ENCODE measurements around the gene KLHL17.
"Not testable (repeated sequence)": the region's sequence is repeated elsewhere in the genome, so short reads cannot be mapped to it uniquely, and the experiment has no call there.

Gene KLHL17

DNA sequence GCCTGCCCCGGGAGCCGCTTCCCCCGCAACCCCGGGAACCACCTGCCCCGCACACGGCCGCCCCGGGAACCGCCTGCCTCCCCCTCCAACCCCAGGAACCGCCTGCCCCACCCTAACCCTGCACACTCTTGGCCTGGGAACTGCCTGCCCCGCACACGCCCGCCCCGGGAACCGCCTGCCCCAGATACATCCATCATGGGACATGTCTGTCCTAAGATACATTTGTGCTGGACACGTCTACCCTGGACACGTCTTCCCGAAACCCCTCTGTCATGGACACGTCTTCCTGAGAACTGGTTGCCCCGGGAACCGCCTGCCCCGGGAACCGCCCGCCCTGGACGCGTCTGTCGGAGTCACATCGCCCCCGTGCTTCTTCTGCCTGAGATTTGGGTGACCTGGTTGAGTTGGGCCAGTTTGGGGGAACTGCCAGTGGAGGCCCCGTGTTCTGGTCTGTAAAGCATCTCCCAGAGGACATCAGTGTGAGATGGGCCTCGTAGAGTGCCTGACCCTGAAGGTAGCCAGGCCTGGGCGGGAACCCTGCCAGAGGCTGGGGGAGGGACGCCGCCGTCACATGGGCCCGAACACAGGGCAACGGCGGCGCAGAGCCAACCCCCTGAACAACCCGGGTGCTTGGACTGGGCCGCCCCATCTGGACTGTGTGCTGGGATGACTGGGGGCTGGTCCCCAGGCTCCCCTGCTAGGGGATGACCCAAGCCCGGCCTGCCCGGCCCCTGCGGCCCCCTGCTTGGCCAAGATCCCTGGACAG, 17.9 kb downstream of the KLHL17 start:
- TF ChIP-seq POLR2A (IDR thresholded peaks at IDR 0.05; ENCODE audit: low read length) (no peak), GATA1 (IDR thresholded peaks at IDR 0.05; ENCODE audit: low read depth, low read length) (no peak)
- no peak for DNase-seq

DNA sequence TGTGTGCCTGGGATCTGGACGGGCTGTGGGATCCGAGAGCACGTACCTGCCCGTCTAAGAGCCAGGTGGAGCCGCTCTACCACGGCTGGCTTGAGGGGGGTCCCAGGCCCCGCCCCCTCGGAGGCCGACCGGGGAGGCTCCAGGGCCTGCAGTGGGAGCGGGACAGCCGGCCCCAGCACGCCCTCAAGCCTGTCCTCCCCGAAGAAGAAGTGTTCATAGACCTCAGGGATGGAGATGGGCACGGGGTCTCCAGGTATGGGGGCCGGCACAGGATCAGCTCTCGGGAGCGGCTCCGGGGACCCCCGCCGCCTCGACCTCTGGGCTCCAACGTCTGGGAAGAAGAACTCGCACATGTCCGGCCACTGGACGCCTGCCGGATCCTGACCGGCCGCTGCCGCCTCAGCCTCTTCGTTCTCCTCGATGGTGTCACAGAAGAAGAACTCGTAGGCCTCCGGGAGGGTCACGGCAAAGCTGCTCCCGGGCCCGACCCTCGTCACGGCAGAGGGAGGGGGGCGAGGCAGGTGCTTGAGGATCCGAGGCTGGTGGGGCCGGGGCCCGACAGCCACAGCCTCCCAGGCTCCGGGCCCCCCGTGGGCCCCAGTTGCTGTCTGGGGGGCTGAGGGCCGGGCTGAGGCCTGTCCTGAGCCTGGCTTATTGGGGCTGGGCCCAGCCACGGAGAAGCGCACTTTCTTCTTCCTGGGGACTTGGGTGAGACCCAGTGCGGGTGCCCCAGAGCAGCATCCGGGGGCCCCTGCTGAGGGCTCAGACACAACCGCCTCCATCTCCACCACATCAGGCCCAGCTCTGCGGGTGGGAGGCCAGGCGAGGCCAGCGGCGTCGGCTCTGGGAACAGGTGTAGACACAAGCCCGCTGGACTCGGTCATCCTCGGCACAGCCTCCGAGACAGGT, 18.7 kb downstream of the KLHL17 start:
- no peak for DNase-seq
- TF ChIP-seq POLR2A (IDR thresholded peaks at IDR 0.05; ENCODE audit: low read length) = no peak
- TF ChIP-seq GATA1 (IDR thresholded peaks at IDR 0.05; ENCODE audit: low read depth, low read length) = no peak

- TF ChIP-seq GATA1 (IDR thresholded peaks at IDR 0.05; ENCODE audit: low read depth, low read length) (no peak), POLR2A (IDR thresholded peaks at IDR 0.05; ENCODE audit: low read length) (no peak)
- no peak for DNase-seq
Measured at GRCh38 chr1:979744-980072, 19.3 kb downstream of the KLHL17 start.

- no peak for TF ChIP-seq GATA1 (IDR thresholded peaks at IDR 0.05; ENCODE audit: low read depth, low read length)
- DNase-seq = no peak
Measured at GRCh38 chr1:980137-980571, 19.8 kb downstream of the KLHL17 start.

DNA sequence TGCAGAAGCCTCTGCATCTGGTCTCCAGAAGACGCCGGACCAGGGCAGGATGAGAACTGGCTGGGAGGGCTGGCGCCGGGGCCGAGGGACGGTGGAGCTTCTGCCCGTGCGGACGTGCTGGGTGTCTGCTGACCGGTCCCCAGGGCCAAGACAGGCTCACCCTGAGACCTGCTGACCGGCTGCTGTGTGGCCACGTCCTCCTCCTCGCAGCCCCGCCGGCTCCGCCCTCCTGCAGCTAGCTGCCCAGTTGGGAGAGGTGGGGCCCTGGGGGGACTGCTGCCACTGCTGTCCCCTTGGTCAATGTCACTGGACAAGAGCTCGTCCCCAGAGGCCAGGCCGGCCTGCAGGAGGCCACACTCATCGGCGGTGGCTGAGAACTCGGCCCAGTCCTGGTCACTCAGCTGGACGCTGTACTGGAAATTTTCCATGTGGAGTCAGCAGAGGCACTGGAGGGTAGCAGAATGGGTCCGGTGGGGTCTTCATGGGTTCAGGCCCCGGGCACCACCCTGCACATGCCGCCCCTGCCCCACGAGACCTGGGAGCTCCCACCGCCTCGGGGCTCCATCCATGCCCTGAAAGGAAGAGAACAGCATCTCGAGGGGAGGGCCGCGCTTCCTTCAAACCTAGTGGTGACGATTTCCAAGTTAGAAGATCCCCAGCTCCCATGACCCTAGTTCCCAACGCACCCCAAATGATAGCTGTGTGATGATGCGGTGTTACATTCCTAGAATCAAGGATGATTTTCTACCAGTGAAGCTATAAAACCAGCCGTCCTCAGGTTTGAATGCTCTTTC, 20.4 kb downstream of the KLHL17 start:
- TF ChIP-seq POLR2A (IDR thresholded peaks at IDR 0.05; ENCODE audit: low read length) (no peak), GATA1 (IDR thresholded peaks at IDR 0.05; ENCODE audit: low read depth, low read length) (no peak)
- DNase-seq = no peak

- no peak for DNase-seq
- TF ChIP-seq POLR2A (IDR thresholded peaks at IDR 0.05; ENCODE audit: low read length) (no peak), GATA1 (IDR thresholded peaks at IDR 0.05; ENCODE audit: low read depth, low read length) (no peak)
Measured at GRCh38 chr1:981491-981954, 21.1 kb downstream of the KLHL17 start.

- TF ChIP-seq POLR2A (IDR thresholded peaks at IDR 0.05; ENCODE audit: low read length) (no peak), GATA1 (IDR thresholded peaks at IDR 0.05; ENCODE audit: low read depth, low read length) (no peak)
- no peak for DNase-seq
Measured at GRCh38 chr1:981955-982558, 21.7 kb downstream of the KLHL17 start, which contains the start of gene PERM1. TSS of gene PERM1 (minus strand) at chr1:982093. CDS start at chr1:981029, 1,064 bp downstream.

DNA sequence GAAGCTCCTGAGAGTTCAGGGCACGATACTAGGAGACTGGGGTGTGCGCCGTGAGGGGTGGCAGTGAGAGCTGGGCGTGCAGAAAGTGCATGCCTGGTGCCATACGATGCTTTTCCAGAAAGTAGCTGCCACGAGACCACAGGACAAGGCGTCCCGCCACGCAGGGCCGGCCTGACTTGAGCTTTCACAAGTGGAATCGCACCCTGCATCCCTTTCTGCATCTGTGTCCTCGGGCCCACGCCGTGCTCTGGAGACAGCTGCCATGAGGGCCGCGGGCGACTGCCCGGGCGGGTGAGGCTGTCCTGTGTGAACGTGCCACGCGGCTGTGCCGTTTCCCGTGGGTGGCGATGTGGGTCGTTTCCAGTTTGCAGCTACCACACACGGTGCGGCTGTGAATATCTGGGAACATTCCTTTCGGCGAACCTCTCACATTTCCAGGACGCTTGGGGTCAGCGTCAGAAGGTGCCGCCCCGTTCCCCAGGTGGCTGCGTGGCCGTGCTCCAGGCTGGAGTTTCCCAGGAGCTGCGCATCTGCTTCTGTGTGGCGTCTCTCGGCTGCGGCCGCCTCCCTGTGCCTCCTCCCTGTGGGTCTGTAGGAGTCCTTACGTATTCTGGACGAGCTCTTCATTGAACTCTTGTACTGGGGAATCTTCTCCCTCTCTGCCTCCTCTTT, 22.5 kb downstream of the KLHL17 start:
- DNase-seq = no peak
- no peak for TF ChIP-seq GATA1 (IDR thresholded peaks at IDR 0.05; ENCODE audit: low read depth, low read length)
- TF ChIP-seq POLR2A (IDR thresholded peaks at IDR 0.05; ENCODE audit: low read length) = no peak

GRCh38 chr1:983798-984475, 23.6 kb downstream of the KLHL17 start:
- DNase-seq = peak in 1 of 2 experiments; percentile 68
- TF ChIP-seq GATA1 (IDR thresholded peaks at IDR 0.05; ENCODE audit: low read depth, low read length) (no peak), POLR2A (IDR thresholded peaks at IDR 0.05; ENCODE audit: low read length) (no peak)

GRCh38 chr1:984476-984814, 24.1 kb downstream of the KLHL17 start:
- DNase-seq = no peak
- TF ChIP-seq POLR2A (IDR thresholded peaks at IDR 0.05; ENCODE audit: low read length) (no peak), GATA1 (IDR thresholded peaks at IDR 0.05; ENCODE audit: low read depth, low read length) (no peak)

DNA sequence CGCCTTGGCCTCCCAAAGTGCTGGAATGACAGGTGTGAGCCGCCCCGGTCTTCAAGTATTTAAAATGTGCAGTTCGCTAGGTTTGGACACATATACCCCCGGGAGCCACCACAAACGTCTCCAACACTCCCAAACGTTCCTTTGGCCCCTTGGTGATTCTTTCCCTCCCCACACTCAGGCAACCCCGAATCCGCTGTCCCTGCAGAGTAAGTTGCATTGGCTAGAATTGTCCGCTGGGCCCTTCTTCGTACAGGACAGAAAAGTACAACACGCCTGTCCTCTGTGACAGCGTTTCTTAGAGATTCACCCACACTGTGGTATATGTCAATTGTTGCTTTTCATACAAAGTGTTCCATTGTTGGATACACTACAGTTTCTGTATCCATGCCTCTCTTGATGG, 24.7 kb downstream of the KLHL17 start:
- TF ChIP-seq POLR2A (IDR thresholded peaks at IDR 0.05; ENCODE audit: low read length) (no peak), GATA1 (IDR thresholded peaks at IDR 0.05; ENCODE audit: low read depth, low read length) (no peak)
- no peak for DNase-seq

DNA sequence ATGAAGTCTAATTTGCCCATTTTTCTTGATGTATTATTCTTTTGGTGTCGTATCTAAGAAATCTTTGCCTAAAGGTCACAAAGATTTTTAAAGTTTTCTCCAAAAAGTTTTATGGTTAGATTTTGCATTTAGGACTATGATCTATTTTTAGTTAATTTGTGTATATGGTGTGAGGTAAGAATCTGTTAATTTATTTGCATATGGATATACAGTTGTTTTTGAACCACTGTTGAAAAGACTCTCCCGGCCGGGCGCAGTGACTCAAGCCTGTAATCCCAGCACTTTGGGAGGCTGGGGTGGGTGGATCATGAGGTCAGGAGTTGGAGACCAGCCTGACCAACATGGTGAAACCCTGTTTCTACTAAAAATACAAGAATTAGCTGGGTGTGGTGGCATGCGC, 27.7 kb downstream of the KLHL17 start:
- DNase-seq = not testable (repeated sequence)

DNA sequence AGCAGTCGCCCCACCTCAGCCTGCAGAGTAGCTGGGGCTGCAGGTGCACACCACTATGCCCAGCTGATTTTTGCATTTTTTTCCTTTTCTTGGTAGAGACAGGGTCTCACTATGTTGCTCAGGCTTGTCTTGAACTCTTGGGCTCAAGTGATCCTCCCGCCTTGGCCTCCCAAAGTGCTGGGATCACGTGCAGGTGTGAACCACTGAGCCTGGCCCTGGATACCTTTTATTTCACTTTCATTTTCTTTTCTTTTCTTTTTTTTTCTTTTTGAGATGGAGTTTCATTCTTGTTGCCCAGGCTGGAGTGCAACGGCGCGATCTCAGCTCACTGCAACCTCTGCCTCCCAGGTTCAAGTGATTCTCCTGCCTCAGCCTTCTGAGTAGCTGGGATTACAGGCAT, 30.9 kb downstream of the KLHL17 start:
- not testable (repeated sequence) for DNase-seq

All from erythroblast (primary cell).